GM13977 (cell line): Measurements from ENCODE around the gene IL12RB1.

Experiments used
- DNase-seq: peaks from one replicate; pipeline ENCODE4 v3.0.0; 2012; ENCODE audit warnings: low spot score
- in situ Hi-C: fragments of 300-500 bp; cut with MboI; formaldehyde crosslinking; loops from one replicate; pipeline ENCODE4 v1.12.0; 2022; ENCODE audit warnings: low sequenced_read_pairs, low pct_unique_long_range_greater_than_20kb, mixed read lengths, inconsistent platforms; ENCODE audit not compliant: unreplicated experiment
- TF ChIP-seq, protein P1 (sequence below): IDR thresholded peaks from 2 replicates; pipeline ENCODE4 v1.5.1; 2012; ENCODE audit warnings: mild to moderate bottlenecking, control low read depth; ENCODE audit not compliant: insufficient read depth; ENCODE audit errors: extremely low read depth, missing control alignments

IL12RB1 gene

DNA sequence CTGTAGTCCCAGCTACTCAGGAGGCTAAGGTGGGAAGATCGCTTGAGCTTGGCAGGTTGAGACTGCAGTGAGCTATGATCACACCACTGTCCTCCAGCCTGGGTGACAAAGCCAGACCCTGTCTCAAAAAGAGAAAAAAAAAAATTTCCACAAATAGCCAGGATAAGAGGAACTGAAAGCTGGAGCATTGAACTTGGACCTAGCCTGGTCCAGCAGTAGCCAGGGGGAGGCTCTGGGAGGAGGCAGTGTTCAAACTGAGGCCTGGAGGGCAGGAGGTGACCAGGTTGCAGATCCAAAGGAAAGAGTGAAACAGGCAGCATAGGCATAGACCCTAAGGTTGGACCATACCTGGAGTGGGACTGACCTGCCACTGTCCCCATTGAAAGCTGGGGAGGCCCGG, 39.4 kb upstream of the IL12RB1 start:
- in situ Hi-C loops = no loop called here
- TF ChIP-seq, protein P1, sequence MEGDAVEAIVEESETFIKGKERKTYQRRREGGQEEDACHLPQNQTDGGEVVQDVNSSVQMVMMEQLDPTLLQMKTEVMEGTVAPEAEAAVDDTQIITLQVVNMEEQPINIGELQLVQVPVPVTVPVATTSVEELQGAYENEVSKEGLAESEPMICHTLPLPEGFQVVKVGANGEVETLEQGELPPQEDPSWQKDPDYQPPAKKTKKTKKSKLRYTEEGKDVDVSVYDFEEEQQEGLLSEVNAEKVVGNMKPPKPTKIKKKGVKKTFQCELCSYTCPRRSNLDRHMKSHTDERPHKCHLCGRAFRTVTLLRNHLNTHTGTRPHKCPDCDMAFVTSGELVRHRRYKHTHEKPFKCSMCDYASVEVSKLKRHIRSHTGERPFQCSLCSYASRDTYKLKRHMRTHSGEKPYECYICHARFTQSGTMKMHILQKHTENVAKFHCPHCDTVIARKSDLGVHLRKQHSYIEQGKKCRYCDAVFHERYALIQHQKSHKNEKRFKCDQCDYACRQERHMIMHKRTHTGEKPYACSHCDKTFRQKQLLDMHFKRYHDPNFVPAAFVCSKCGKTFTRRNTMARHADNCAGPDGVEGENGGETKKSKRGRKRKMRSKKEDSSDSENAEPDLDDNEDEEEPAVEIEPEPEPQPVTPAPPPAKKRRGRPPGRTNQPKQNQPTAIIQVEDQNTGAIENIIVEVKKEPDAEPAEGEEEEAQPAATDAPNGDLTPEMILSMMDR = no peak
- no peak for DNase-seq

GRCh38 chr19:18123819-18124218, 37.1 kb upstream of the IL12RB1 start:
- in situ Hi-C loops = no loop called here
- DNase-seq = no peak
- TF ChIP-seq, protein P1 = no peak

GRCh38 chr19:18122860-18123795, 36.4 kb upstream of the IL12RB1 start:
- TF ChIP-seq, protein P1 = no peak
- no peak for DNase-seq

DNA sequence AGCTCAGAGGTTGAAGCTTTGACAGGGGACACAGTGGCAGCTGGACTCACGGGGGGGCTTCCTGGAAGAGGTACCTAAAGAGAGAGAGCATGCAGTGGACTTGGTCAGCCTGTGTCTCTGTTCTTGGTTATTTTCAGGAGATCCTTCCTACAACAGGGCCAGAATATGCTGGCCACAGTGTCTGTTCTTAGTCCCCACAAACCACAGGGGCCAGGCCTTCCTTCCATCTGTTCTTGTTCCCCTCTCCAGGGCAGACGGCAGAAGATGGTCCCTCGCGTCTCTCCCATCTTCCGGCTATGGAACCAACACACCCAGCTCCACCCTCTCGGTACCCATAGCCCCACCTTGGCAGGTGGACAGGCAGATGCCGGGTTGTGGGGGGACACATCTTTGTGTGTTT, 35.7 kb upstream of the IL12RB1 start:
- no peak for DNase-seq
- in situ Hi-C loops = no loop called here
- TF ChIP-seq, protein P1 = no peak

More at GRCh38 chr19:18122860-18123795, 36.4 kb upstream of the IL12RB1 start:
- in situ Hi-C loops = no loop called here

GRCh38 chr19:18121166-18121565, 34.4 kb upstream of the IL12RB1 start:
- in situ Hi-C loops = no loop called here
- TF ChIP-seq, protein P1 = no peak
- DNase-seq = no peak

DNA sequence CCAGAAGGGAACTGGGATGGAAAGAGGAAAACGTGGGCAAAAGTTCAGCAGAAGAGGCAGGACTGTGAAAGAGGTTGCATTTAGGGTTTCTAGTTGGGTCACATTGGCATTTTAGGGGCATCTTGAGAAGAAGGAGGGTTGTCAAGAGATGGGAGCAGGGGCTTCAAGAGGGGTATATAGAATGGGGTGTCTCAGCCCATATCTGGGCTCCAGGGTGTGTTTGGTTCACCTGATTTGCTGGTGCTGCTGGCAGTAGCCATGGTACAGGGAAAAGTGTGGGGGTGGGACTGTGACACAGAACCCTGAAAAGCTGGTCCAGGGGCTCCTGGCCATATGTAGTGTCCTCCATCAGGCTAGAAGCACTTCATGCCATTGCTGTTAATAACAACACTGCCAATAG, 33.4 kb upstream of the IL12RB1 start:
- DNase-seq = no peak
- TF ChIP-seq, protein P1 = no peak
- in situ Hi-C loops = no loop called here
